Measurements from ENCODE around the gene IMMP1L.

The IMMP1L gene

DNA sequence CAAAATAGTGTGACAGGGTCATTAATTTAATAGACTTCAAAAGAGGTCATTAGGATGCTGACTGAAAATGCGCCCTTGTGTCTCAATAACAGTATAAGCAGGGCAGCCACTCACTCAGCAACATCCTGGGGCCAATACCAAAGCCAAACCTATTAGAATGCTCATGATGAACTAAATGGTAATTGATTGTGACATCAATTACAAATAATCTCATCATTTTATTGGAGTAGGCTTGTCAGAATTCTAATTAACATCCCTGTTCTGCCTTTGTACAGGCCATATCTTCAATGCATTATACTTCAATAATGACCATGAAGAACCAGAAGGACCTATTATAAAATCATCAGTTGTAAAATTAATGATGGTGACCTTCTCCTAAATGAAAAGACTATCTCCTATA, 75.6 kb downstream of the IMMP1L start:
- Histone ChIP-seq H3K36me3 (ENCODE audit: control insufficient read depth in 2 of 2, insufficient read depth in 2 of 2, low read length in 2 of 2) (peaks cover 0 to 4% of the 10 kb centered on the region in 2 donors), H3K27me3 (ENCODE audit: control insufficient read depth in 1 of 2, insufficient read depth in 2 of 2, low read length in 2 of 2) (no peaks in the 10 kb centered on the region), H3K9me3 (ENCODE audit: control insufficient read depth in 2 of 2, low read length in 2 of 2) (no peaks in the 10 kb centered on the region), H3K4me3 (ENCODE audit: low read length in 2 of 2) (no peak overlapping the region), H3K9ac (ENCODE audit: low read length in 2 of 2) (no peak overlapping the region), H3K27ac (ENCODE audit: low read length) (no peak overlapping the region), H3K4me1 (ENCODE audit: control insufficient read depth, insufficient read depth, low read length) (no peaks in the 10 kb centered on the region)

DNA sequence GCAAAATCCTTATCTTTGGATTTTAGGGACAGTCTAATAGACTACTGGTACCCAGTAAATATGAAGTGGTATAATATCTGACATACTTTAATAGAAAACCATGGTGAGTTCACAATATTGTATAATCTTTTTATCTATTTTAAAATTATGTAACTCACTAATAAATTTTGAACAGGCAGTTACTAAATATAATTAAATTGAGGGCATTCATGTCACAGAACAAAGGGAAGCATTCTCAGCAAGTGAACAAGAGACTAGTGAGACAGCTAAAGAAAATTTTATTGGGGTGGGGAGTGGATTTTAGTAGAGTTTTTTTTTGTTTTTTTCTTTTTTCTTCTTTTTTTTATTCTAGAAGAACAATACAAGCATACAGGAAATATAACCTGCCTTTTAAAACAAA, 84.8 kb downstream of the IMMP1L start:
- Histone ChIP-seq H3K4me1 (ENCODE audit: control insufficient read depth, insufficient read depth, low read length) (no peaks in the 10 kb centered on the region), H3K27ac (ENCODE audit: low read length) (no peak overlapping the region), H3K9me3 (ENCODE audit: control insufficient read depth in 2 of 2, low read length in 2 of 2) (no peaks in the 10 kb centered on the region), H3K4me3 (ENCODE audit: low read length in 2 of 2) (no peak overlapping the region), H3K27me3 (ENCODE audit: control insufficient read depth in 1 of 2, insufficient read depth in 2 of 2, low read length in 2 of 2) (no peaks in the 10 kb centered on the region), H3K9ac (ENCODE audit: low read length in 2 of 2) (no peak overlapping the region), H3K36me3 (ENCODE audit: control insufficient read depth in 2 of 2, insufficient read depth in 2 of 2, low read length in 2 of 2) (peaks cover 0 to 2% of the 10 kb centered on the region in 2 donors)

DNA sequence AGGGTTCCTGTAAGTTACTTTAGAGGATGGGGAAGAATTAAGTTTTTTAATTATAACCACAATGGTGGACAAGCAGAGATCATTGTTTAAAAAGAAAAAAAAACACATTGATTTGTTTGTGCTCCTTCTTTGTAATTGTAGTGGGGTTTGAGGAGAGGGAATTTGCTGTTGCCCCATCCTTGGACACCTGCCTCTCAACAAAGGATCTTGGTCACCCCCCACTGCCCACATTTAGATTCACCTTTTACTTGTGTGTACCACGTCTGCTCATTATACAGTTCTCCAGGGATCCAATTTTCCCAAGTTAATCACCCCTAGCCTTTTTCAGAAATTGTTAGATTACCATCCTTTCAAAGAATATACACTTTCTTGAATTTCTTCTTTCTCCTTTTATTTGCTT, 86.7 kb downstream of the IMMP1L start:
- Histone ChIP-seq H3K4me1 (ENCODE audit: control insufficient read depth, insufficient read depth, low read length) (no peaks in the 10 kb centered on the region), H3K27me3 (ENCODE audit: control insufficient read depth in 1 of 2, insufficient read depth in 2 of 2, low read length in 2 of 2) (no peaks in the 10 kb centered on the region), H3K9ac (ENCODE audit: low read length in 2 of 2) (no peak overlapping the region), H3K27ac (ENCODE audit: low read length) (no peak overlapping the region), H3K9me3 (ENCODE audit: control insufficient read depth in 2 of 2, low read length in 2 of 2) (no peaks in the 10 kb centered on the region), H3K36me3 (ENCODE audit: control insufficient read depth in 2 of 2, insufficient read depth in 2 of 2, low read length in 2 of 2) (no peaks in the 10 kb centered on the region), H3K4me3 (ENCODE audit: low read length in 2 of 2) (no peak overlapping the region)

DNA sequence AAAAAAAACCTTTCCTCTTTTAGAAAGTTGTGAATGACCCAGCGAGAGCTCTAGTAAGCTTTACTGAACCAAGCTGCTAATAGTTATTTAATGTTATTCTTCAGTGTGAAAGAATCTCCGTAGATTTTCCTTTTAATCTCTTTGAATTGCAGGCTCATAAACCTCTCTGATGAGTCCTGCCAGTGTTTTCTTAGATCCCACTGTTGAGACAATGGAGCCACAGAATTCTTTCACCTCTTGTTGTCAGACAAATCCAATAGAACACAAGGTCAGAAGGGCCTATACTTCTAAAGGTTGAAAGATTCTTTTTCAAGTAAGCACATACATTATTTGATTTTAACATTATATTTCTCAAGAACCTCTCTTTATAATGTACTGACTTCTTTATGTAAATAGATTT, 87.6 kb downstream of the IMMP1L start:
- H3K4me1 ChIP-seq (ENCODE audit: control insufficient read depth, insufficient read depth, low read length): no peaks in the 10 kb centered on the region
- no peak overlapping the region for H3K4me3 ChIP-seq (ENCODE audit: low read length in 2 of 2)
- no peak overlapping the region for H3K9ac ChIP-seq (ENCODE audit: low read length in 2 of 2)
- no peaks in the 10 kb centered on the region for H3K27me3 ChIP-seq (ENCODE audit: control insufficient read depth in 1 of 2, insufficient read depth in 2 of 2, low read length in 2 of 2)
- H3K36me3 ChIP-seq (ENCODE audit: control insufficient read depth in 2 of 2, insufficient read depth in 2 of 2, low read length in 2 of 2): no peaks in the 10 kb centered on the region
- H3K27ac ChIP-seq (ENCODE audit: low read length): no peak overlapping the region
- H3K9me3 ChIP-seq (ENCODE audit: control insufficient read depth in 2 of 2, low read length in 2 of 2): no peaks in the 10 kb centered on the region

DNA sequence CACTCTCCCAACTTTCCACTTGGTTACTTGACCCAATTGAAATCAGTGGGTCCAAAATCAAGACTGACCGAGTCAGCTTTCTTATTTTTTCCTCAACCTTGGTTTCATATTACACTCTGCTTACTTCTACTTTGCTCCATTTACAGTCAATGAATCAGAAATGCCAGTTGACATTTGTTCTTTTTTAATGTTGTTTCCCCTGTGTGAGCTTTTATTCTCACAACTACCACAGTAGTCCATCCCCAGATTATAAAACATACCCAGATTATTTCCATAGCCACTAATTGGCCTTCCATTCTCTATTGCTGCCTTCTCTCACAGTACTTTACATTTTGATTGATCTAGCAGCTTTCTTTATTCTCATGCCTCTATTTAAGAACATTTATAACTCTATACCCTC, 89.8 kb downstream of the IMMP1L start:
- H3K4me1 ChIP-seq (ENCODE audit: control insufficient read depth, insufficient read depth, low read length): no peaks in the 10 kb centered on the region
- H3K9ac ChIP-seq (ENCODE audit: low read length in 2 of 2): no peak overlapping the region
- H3K9me3 ChIP-seq (ENCODE audit: control insufficient read depth in 2 of 2, low read length in 2 of 2): no peaks in the 10 kb centered on the region
- no peak overlapping the region for H3K4me3 ChIP-seq (ENCODE audit: low read length in 2 of 2)
- no peaks in the 10 kb centered on the region for H3K36me3 ChIP-seq (ENCODE audit: control insufficient read depth in 2 of 2, insufficient read depth in 2 of 2, low read length in 2 of 2)
- no peaks in the 10 kb centered on the region for H3K27me3 ChIP-seq (ENCODE audit: control insufficient read depth in 1 of 2, insufficient read depth in 2 of 2, low read length in 2 of 2)
- H3K27ac ChIP-seq (ENCODE audit: low read length): no peak overlapping the region

DNA sequence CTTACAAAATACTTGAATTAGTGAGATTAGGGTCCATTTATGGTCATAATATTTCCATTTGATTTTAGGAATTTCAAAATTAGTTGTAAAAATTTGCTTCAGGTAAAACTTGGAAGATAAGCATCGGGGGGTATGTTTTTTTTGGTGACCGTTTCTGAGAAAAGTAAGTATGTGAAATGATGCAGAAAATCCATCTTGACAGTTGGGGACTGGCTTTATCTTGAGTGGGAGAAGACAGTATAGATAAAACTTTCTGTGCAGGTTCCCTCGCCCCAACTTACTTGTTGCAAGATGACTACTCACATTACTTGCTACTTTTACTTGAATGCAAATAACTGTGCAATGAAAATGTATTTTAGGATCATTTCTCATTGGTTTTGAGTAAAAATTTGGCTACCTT, 90.3 kb downstream of the IMMP1L start:
- no peaks in the 10 kb centered on the region for H3K9me3 ChIP-seq (ENCODE audit: control insufficient read depth in 2 of 2, low read length in 2 of 2)
- no peaks in the 10 kb centered on the region for H3K27me3 ChIP-seq (ENCODE audit: control insufficient read depth in 1 of 2, insufficient read depth in 2 of 2, low read length in 2 of 2)
- H3K27ac ChIP-seq (ENCODE audit: low read length): no peak overlapping the region
- H3K4me3 ChIP-seq (ENCODE audit: low read length in 2 of 2): no peak overlapping the region
- no peaks in the 10 kb centered on the region for H3K36me3 ChIP-seq (ENCODE audit: control insufficient read depth in 2 of 2, insufficient read depth in 2 of 2, low read length in 2 of 2)
- no peak overlapping the region for H3K9ac ChIP-seq (ENCODE audit: low read length in 2 of 2)
- H3K4me1 ChIP-seq (ENCODE audit: control insufficient read depth, insufficient read depth, low read length): no peaks in the 10 kb centered on the region

DNA sequence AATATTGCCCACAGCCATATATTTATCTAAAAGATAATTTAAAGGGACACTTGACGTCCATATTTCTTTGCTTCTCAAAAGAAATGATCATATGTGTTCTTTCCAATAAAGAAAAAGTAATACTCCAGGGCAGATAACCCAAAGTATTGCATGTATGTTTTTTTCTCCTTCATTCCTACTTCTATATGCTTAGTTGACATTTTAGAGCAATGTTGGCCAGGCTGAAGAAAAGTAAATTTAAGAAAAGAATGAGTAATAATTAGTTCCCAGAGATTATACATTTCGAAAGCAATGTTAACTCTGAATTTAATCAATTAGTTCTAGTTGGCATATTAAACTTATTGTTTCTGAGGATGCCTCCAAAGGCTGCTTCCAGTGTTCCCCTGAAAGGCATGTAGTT, 91.6 kb downstream of the IMMP1L start:
- no peaks in the 10 kb centered on the region for H3K4me1 ChIP-seq (ENCODE audit: control insufficient read depth, insufficient read depth, low read length)
- no peak overlapping the region for H3K27ac ChIP-seq (ENCODE audit: low read length)
- H3K36me3 ChIP-seq (ENCODE audit: control insufficient read depth in 2 of 2, insufficient read depth in 2 of 2, low read length in 2 of 2): no peaks in the 10 kb centered on the region
- no peaks in the 10 kb centered on the region for H3K27me3 ChIP-seq (ENCODE audit: control insufficient read depth in 1 of 2, insufficient read depth in 2 of 2, low read length in 2 of 2)
- no peak overlapping the region for H3K9ac ChIP-seq (ENCODE audit: low read length in 2 of 2)
- H3K4me3 ChIP-seq (ENCODE audit: low read length in 2 of 2): no peak overlapping the region
- H3K9me3 ChIP-seq (ENCODE audit: control insufficient read depth in 2 of 2, low read length in 2 of 2): no peaks in the 10 kb centered on the region

DNA sequence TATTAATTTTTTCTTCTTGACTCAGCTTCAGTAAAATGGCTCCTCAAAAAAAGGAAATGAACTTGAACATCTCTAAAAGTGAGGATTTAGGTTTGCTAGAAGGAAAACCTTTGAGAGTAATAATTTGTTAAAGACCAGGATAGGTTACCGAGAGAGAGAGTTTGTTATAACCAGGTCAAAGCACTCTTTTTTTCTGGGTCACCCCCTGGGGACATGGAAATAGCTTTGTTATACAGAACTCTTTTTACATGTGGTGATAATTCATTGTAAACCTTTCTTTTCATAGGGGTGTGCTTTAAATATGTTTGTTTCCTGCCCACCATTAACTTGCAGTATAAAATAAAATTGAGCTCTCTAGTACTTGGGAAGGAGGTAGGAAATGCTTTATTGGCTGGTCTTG, 92.1 kb downstream of the IMMP1L start:
- no peaks in the 10 kb centered on the region for H3K4me1 ChIP-seq (ENCODE audit: control insufficient read depth, insufficient read depth, low read length)
- no peak overlapping the region for H3K27ac ChIP-seq (ENCODE audit: low read length)
- no peaks in the 10 kb centered on the region for H3K27me3 ChIP-seq (ENCODE audit: control insufficient read depth in 1 of 2, insufficient read depth in 2 of 2, low read length in 2 of 2)
- no peaks in the 10 kb centered on the region for H3K9me3 ChIP-seq (ENCODE audit: control insufficient read depth in 2 of 2, low read length in 2 of 2)
- no peaks in the 10 kb centered on the region for H3K36me3 ChIP-seq (ENCODE audit: control insufficient read depth in 2 of 2, insufficient read depth in 2 of 2, low read length in 2 of 2)
- H3K4me3 ChIP-seq (ENCODE audit: low read length in 2 of 2): no peak overlapping the region
- no peak overlapping the region for H3K9ac ChIP-seq (ENCODE audit: low read length in 2 of 2)

DNA sequence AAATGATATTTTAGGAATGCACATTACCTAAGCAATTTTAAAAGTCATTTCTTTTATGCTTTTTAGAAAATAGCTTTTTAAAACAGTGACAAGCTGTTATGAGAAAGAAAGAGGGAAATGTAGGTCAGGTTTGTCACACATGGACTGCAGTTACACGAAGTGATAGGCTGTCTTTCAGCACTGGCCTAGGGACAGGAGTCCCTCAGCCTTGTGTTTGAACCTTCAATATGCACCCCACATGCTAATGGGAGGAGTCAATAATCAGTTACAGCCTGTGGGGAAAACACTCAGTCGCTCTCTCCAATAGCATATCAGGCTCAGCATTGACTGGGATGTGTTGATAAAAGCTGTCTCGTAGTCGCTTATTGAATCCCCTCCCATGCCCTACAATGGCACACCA, 94.0 kb downstream of the IMMP1L start:
- Histone ChIP-seq H3K27me3 (ENCODE audit: control insufficient read depth in 1 of 2, insufficient read depth in 2 of 2, low read length in 2 of 2) (no peaks in the 10 kb centered on the region), H3K36me3 (ENCODE audit: control insufficient read depth in 2 of 2, insufficient read depth in 2 of 2, low read length in 2 of 2) (no peaks in the 10 kb centered on the region), H3K9ac (ENCODE audit: low read length in 2 of 2) (no peak overlapping the region), H3K4me1 (ENCODE audit: control insufficient read depth, insufficient read depth, low read length) (no peaks in the 10 kb centered on the region), H3K9me3 (ENCODE audit: control insufficient read depth in 2 of 2, low read length in 2 of 2) (no peaks in the 10 kb centered on the region), H3K27ac (ENCODE audit: low read length) (no peak overlapping the region), H3K4me3 (ENCODE audit: low read length in 2 of 2) (no peak overlapping the region)

DNA sequence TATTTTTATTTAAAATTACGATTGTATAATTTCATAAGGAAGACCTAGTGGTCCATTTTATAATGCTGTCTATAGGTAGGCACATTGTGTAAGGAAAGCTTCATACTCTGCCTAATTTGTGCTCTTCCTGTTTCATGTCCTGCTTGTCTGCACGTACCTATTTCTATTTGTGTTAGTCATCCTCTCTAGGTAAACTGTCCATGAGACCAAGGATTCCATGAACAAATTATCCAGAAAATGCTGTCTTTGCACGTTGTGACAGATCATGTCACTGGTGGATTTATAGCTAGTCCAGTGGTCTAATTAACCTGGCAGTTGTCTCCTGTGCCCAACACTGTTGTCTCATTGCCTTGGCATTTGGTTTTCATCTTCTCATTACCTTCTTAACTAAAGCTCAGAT, 95.1 kb downstream of the IMMP1L start:
- H3K9ac ChIP-seq (ENCODE audit: low read length in 2 of 2): no peak overlapping the region
- no peaks in the 10 kb centered on the region for H3K4me1 ChIP-seq (ENCODE audit: control insufficient read depth, insufficient read depth, low read length)
- no peaks in the 10 kb centered on the region for H3K9me3 ChIP-seq (ENCODE audit: control insufficient read depth in 2 of 2, low read length in 2 of 2)
- no peak overlapping the region for H3K4me3 ChIP-seq (ENCODE audit: low read length in 2 of 2)
- no peaks in the 10 kb centered on the region for H3K36me3 ChIP-seq (ENCODE audit: control insufficient read depth in 2 of 2, insufficient read depth in 2 of 2, low read length in 2 of 2)
- H3K27me3 ChIP-seq (ENCODE audit: control insufficient read depth in 1 of 2, insufficient read depth in 2 of 2, low read length in 2 of 2): no peaks in the 10 kb centered on the region
- no peak overlapping the region for H3K27ac ChIP-seq (ENCODE audit: low read length)

DNA sequence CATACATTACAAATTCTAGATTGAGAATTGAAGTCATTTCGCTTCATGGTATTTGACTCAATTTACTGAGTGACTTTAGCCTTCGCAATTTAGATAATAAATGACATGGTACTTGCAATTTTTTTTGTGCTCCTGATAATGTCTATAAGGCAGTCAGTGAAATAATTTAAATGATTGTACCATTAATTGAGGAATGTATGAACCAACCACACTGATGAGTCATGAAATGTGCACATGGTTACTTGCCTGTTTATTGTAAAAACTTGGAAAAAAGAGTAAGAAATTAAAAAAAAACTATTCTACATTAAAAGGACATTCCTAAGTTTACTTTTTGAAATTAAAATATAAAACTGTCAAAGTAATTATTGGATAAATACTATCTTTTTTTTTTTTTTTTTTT, 96.5 kb downstream of the IMMP1L start:
- no peaks in the 10 kb centered on the region for H3K36me3 ChIP-seq (ENCODE audit: control insufficient read depth in 2 of 2, insufficient read depth in 2 of 2, low read length in 2 of 2)
- no peaks in the 10 kb centered on the region for H3K4me1 ChIP-seq (ENCODE audit: control insufficient read depth, insufficient read depth, low read length)
- no peaks in the 10 kb centered on the region for H3K27me3 ChIP-seq (ENCODE audit: control insufficient read depth in 1 of 2, insufficient read depth in 2 of 2, low read length in 2 of 2)
- H3K9ac ChIP-seq (ENCODE audit: low read length in 2 of 2): no peak overlapping the region
- H3K4me3 ChIP-seq (ENCODE audit: low read length in 2 of 2): no peak overlapping the region
- H3K27ac ChIP-seq (ENCODE audit: low read length): no peak overlapping the region
- no peaks in the 10 kb centered on the region for H3K9me3 ChIP-seq (ENCODE audit: control insufficient read depth in 2 of 2, low read length in 2 of 2)

DNA sequence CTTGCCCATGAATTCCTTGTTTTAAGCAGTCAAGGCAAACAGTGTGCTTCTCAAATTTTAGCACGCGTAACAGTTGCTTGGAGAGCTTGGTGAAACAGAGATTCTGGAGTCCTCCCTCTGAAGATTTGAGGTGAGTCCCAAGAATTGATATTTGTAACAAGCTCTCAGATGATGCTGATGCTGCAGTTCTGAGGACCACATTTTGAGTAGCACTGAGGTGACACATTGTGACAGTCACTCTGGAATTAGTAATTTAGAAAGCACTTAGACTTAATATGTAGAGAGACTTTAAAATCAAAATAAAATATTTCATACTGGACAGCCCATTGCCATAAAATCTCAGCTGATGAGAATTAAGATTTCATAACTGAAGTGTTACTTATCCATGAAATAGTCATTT, 101.2 kb downstream of the IMMP1L start:
- no peaks in the 10 kb centered on the region for H3K4me1 ChIP-seq (ENCODE audit: control insufficient read depth, insufficient read depth, low read length)
- no peaks in the 10 kb centered on the region for H3K9me3 ChIP-seq (ENCODE audit: control insufficient read depth in 2 of 2, low read length in 2 of 2)
- no peak overlapping the region for H3K4me3 ChIP-seq (ENCODE audit: low read length in 2 of 2)
- no peaks in the 10 kb centered on the region for H3K27me3 ChIP-seq (ENCODE audit: control insufficient read depth in 1 of 2, insufficient read depth in 2 of 2, low read length in 2 of 2)
- H3K36me3 ChIP-seq (ENCODE audit: control insufficient read depth in 2 of 2, insufficient read depth in 2 of 2, low read length in 2 of 2): no peaks in the 10 kb centered on the region
- H3K9ac ChIP-seq (ENCODE audit: low read length in 2 of 2): no peak overlapping the region
- H3K27ac ChIP-seq (ENCODE audit: low read length): no peak overlapping the region

Measured in stomach smooth muscle (tissue), 2 donors.